ENCODE results near the gene SLC11A1. TPM values are rescaled to one million over a fixed set of nuclear protein-coding genes. Genes with fewer than 3 reads are reported as not detected.

Gene SLC11A1
- total and polyA plus RNA-seq, 2 of the 4 experiments (the other 2 are of a cell fraction), result under 0.01 to 0.07 TPM

GRCh38 chr2:218382785-218383184, 712 bp downstream of the SLC11A1 start:
- Histone ChIP-seq H3K4me2 (ENCODE audit: low read depth, low read length) (no peak overlapping the region), H2AK9ac (replicated peaks; ENCODE audit: low read depth, low read length, poor library complexity) (no peak overlapping the region), H3K27ac (ENCODE audit: insufficient read depth, low read length) (no peak overlapping the region), H2AK5ac (ENCODE audit: low read depth, low read length) (no peak overlapping the region), H3K9ac (ENCODE audit: low read depth, low read length) (no peak overlapping the region), H4K5ac (ENCODE audit: low read depth, low read length) (no peak overlapping the region), H3K4ac (ENCODE audit: low read depth, low read length) (no peak overlapping the region), H3K56ac (ENCODE audit: extremely low read depth, insufficient read depth, low read length) (no peak overlapping the region), H2BK20ac (ENCODE audit: low read depth, low read length) (no peak overlapping the region), H4K91ac (ENCODE audit: insufficient read depth, low read depth, low read length) (no peak overlapping the region), H3K36me3 (ENCODE audit: control insufficient read depth, insufficient read depth, low read length) (no peaks in the 10 kb centered on the region), H3K27me3 (ENCODE audit: control insufficient read depth, insufficient read depth, low read length) (peaks cover 23% of the 10 kb centered on the region), H3K9me1 (ENCODE audit: insufficient read depth, low read length) (no peaks in the 10 kb centered on the region), H2BK5ac (ENCODE audit: low read depth, low read length, poor library complexity, severe bottlenecking) (no peak overlapping the region), H3K18ac (ENCODE audit: low read depth, low read length) (no peak overlapping the region), H3K14ac (replicated peaks; ENCODE audit: low read depth, low read length) (no peak overlapping the region), H3K4me1 (ENCODE audit: control insufficient read depth, insufficient read depth, low read length) (peaks cover 2% of the 10 kb centered on the region), H4K20me1 (ENCODE audit: insufficient read depth, low read length) (no peaks in the 10 kb centered on the region), H2BK120ac (ENCODE audit: low read depth, low read length) (no peak overlapping the region), H3K4me3 (ENCODE audit: insufficient read depth, low read depth, low read length) (no peak overlapping the region), H2BK15ac (ENCODE audit: low read depth, low read length) (no peak overlapping the region), H3K79me1 (ENCODE audit: low read depth in 1 of 2, low read length in 2 of 2) (no peaks in the 10 kb centered on the region), H3K9me3 (ENCODE audit: control insufficient read depth, insufficient read depth, low read length) (no peaks in the 10 kb centered on the region), H2AFZ (replicated peaks; ENCODE audit: low read length, poor library complexity) (no peak overlapping the region), H4K8ac (ENCODE audit: low read depth in 2 of 2, low read length in 2 of 2) (no peak overlapping the region), H3K23ac (ENCODE audit: low read depth, low read length) (no peak overlapping the region)
- intact Hi-C loops (cut with micrococcal nuclease), result no loop called here
- no TSS peak for BruUV-seq (replicated peaks)
- no peak for DNase-seq
- no peak for ATAC-seq (ENCODE audit: low read depth)
- ChIA-PET POLR2A (ENCODE audit: unreplicated experiment) (no interaction called here), CTCF (no interaction called here)
- no peak for TF ChIP-seq FOS (IDR thresholded peaks at IDR 0.05; ENCODE audit: low read depth, low read length)
- TF ChIP-seq ELK1 (IDR thresholded peaks at IDR 0.05; ENCODE audit: borderline replicate concordance, low read depth, low read length), result no peak
- TF ChIP-seq CTCF (conservative IDR thresholded peaks at IDR 0.05; ENCODE audit: low read depth, low read length), result no peak
- TF ChIP-seq RCOR1 (IDR thresholded peaks at IDR 0.05; ENCODE audit: insufficient replicate concordance, low read length), result no peak
- no peak for TF ChIP-seq CEBPB (IDR thresholded peaks at IDR 0.05; ENCODE audit: low read depth, low read length)
- no peak for TF ChIP-seq MAFK (IDR thresholded peaks at IDR 0.05; ENCODE audit: low read depth, low read length)
- TF ChIP-seq POLR2A (IDR thresholded peaks at IDR 0.05; ENCODE audit: low read depth, low read length), result no peak
- TF ChIP-seq RFX5 (IDR thresholded peaks at IDR 0.05; ENCODE audit: low read depth, low read length), result no peak
- no peak for TF ChIP-seq USF2 (IDR thresholded peaks at IDR 0.05; ENCODE audit: low read depth, low read length)
- no peak for TF ChIP-seq NFE2L2 (IDR thresholded peaks at IDR 0.05; ENCODE audit: low read depth, low read length)
- no peak for TF ChIP-seq MAZ (IDR thresholded peaks at IDR 0.05; ENCODE audit: borderline replicate concordance, low read depth, low read length)
- TF ChIP-seq SMC3 (IDR thresholded peaks at IDR 0.05; ENCODE audit: low read depth, low read length), result no peak
- no peak for TF ChIP-seq RAD21 (IDR thresholded peaks at IDR 0.05; ENCODE audit: low read length)
- TF ChIP-seq BHLHE40 (IDR thresholded peaks at IDR 0.05; ENCODE audit: low read depth, low read length), result no peak
- TF ChIP-seq CHD1 (IDR thresholded peaks at IDR 0.05; ENCODE audit: low read depth, low read length), result no peak
- TF ChIP-seq MXI1 (IDR thresholded peaks at IDR 0.05; ENCODE audit: borderline replicate concordance, low read depth, low read length), result no peak
- WGBS, 2 experiments (ENCODE audit: extremely low coverage in 2 of 2, insufficient read length in 1 of 2), result 100% methylated on average over 1 of the region's 6 CpGs; no CpG with 5 or more reads in 1 of the 2 experiments
- in situ Hi-C loops (cut with MboI; ENCODE audit: low sequenced_read_pairs), result no loop called here
- dilution Hi-C loops (cut with HindIII; ENCODE audit: low sequenced_read_pairs, unreplicated experiment), result no loop called here
